ENCODE data around the gene DENND2A. TPM values are rescaled to one million over a fixed set of nuclear protein-coding genes. Genes with fewer than 3 reads are reported as not detected.
"Not testable (repeated sequence)": the region's sequence is repeated elsewhere in the genome, so short reads cannot be mapped to it uniquely, and the experiment has no call there.

The DENND2A gene
- total RNA-seq, 1 experiment from 2014 or later = 0.02 TPM

- DNase-seq (ENCODE audit: extremely low read depth, low read depth) = not testable (repeated sequence)
Measured at GRCh38 chr7:140553236-140553635, 87.4 kb downstream of the DENND2A start.

GRCh38 chr7:140552240-140552679, 88.4 kb downstream of the DENND2A start:
- no peak for DNase-seq (ENCODE audit: extremely low read depth, low read depth)

GRCh38 chr7:140551355-140552239, 89.0 kb downstream of the DENND2A start:
- no peak for DNase-seq (ENCODE audit: extremely low read depth, low read depth)

GRCh38 chr7:140546947-140547346, 93.7 kb downstream of the DENND2A start:
- DNase-seq (ENCODE audit: extremely low read depth, low read depth) = no peak

GRCh38 chr7:140544388-140544826, 96.2 kb downstream of the DENND2A start:
- no peak for DNase-seq (ENCODE audit: extremely low read depth, low read depth)

- DNase-seq (ENCODE audit: extremely low read depth, low read depth) = no peak
Measured at GRCh38 chr7:140542228-140542603, 98.4 kb downstream of the DENND2A start.

GRCh38 chr7:140541513-140542227, 98.9 kb downstream of the DENND2A start:
- peak; percentile 47 for DNase-seq (ENCODE audit: extremely low read depth, low read depth)

- no peak for DNase-seq (ENCODE audit: extremely low read depth, low read depth)
Measured at GRCh38 chr7:140541176-140541512, 99.5 kb downstream of the DENND2A start.

- no peak for DNase-seq (ENCODE audit: extremely low read depth, low read depth)
Measured at GRCh38 chr7:140540136-140540777, 100.4 kb downstream of the DENND2A start.

- DNase-seq (ENCODE audit: extremely low read depth, low read depth) = no peak
Measured at GRCh38 chr7:140539461-140539860, 101.2 kb downstream of the DENND2A start.

GRCh38 chr7:140537750-140538482, 102.7 kb downstream of the DENND2A start:
- DNase-seq (ENCODE audit: extremely low read depth, low read depth) = no peak

- DNase-seq (ENCODE audit: extremely low read depth, low read depth) = no peak
Measured at GRCh38 chr7:140534743-140535142, 105.9 kb downstream of the DENND2A start.

GRCh38 chr7:140533394-140533872, 107.2 kb downstream of the DENND2A start:
- DNase-seq (ENCODE audit: extremely low read depth, low read depth) = no peak

GRCh38 chr7:140529428-140529827, 111.2 kb downstream of the DENND2A start:
- DNase-seq (ENCODE audit: extremely low read depth, low read depth) = not testable (repeated sequence)

- DNase-seq (ENCODE audit: extremely low read depth, low read depth) = no peak
Measured at GRCh38 chr7:140526787-140527664, 113.6 kb downstream of the DENND2A start.

GRCh38 chr7:140526214-140526613, 114.4 kb downstream of the DENND2A start:
- no peak for DNase-seq (ENCODE audit: extremely low read depth, low read depth)

GRCh38 chr7:140525743-140526142, 114.9 kb downstream of the DENND2A start:
- DNase-seq (ENCODE audit: extremely low read depth, low read depth) = no peak

- no peak for DNase-seq (ENCODE audit: extremely low read depth, low read depth)
Measured at GRCh38 chr7:140521421-140521820, 119.2 kb downstream of the DENND2A start.

GRCh38 chr7:140519007-140519399, 121.6 kb downstream of the DENND2A start:
- no peak for DNase-seq (ENCODE audit: extremely low read depth, low read depth)

Data from NCI-H460 (cell line).